Measurements from ENCODE around the gene SLCO4C1.
"Not testable (repeated sequence)": the region's sequence is repeated elsewhere in the genome, so short reads cannot be mapped to it uniquely, and the experiment has no call there.

SLCO4C1 gene, protein sequence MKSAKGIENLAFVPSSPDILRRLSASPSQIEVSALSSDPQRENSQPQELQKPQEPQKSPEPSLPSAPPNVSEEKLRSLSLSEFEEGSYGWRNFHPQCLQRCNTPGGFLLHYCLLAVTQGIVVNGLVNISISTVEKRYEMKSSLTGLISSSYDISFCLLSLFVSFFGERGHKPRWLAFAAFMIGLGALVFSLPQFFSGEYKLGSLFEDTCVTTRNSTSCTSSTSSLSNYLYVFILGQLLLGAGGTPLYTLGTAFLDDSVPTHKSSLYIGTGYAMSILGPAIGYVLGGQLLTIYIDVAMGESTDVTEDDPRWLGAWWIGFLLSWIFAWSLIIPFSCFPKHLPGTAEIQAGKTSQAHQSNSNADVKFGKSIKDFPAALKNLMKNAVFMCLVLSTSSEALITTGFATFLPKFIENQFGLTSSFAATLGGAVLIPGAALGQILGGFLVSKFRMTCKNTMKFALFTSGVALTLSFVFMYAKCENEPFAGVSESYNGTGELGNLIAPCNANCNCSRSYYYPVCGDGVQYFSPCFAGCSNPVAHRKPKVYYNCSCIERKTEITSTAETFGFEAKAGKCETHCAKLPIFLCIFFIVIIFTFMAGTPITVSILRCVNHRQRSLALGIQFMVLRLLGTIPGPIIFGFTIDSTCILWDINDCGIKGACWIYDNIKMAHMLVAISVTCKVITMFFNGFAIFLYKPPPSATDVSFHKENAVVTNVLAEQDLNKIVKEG

DNA sequence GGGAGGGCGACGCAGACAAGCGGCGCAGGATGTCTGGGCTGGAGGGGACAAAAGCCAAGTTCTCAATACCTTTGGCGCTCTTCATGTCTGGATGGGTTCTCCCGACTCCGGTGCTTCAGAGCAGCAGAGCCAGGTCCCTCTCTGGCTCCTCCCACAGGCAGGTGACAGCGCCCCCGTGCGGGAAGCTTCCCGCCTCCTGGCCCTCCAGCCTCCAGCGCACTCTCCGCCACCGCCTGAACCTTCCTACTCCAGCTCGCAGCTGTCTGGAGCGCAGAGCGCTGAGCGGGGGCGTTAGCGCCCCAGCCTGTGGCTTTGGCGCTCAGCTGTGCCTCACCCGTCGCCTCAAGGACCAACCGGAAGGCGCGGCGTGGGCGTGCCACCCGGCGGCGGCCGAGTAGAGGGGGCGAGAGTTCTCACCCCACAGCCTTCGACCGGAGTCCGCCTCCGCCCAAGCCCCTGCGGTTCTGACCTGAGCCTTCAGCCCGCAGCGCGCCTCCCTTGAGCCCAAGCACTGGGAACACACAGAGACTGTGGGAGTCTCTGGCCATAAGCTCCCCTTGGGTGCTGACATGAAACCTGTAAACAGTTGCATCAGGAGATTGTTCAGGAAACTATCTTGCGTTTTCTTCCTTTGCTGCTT is at the start of gene SLCO4C1:
Gene SLCO4C1, minus strand, starts transcription at position 107 of the 640 bp plus-strand sequence. Its CDS starts 22 bp downstream, at position 85.
- peak; percentile 17 to 74 for DNase-seq

DNA sequence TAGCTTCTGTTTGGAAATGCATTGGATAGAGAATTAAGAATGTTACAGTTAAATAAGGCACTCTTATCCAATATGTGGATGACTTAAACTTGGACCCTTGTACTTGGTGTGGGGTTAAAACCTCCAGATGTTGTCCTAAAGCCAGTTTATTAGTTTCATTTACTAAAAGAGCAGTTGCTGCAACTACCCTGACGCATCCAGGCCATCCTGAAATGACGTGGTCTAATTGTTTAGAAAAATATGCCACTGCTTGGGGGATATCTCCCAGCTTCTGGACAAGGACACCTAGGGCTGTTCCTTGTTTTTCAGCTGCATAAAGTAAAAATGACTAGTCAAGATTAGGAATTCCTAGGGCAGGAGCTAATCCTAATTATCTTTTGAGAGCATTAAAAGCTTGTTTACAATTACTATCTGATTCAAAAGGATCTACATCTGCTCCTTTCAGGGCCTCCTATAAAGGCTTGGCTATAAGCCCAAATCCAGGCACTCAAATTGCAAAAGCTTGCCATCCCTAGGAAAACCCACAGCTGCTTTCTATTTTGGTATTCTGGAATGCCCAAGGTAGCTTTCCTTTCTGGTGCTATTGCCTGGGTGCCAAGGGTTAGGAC is 45.7 kb upstream of the SLCO4C1 start:
- DNase-seq, result peak; percentile 69 to 90

DNA sequence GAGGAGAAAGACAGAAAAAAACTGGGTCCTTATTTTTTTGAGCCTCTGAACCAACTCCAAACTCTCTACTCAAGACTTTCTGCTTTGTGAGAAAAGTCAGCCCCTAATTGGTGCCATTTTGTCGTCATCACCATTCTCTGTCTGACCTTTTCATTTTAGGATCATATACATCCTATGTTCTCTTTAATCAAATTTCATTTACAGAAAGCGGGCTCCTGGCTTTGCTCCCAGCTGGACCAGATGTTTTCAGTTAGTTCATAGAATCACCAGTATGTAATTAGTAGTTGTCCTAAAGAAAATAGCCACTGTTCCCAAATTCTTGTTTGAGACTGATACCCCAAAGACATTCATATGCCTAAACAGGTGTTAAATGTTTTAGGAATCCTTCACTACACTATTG is 28.6 kb upstream of the SLCO4C1 start:
- DNase-seq, result no peak

DNA sequence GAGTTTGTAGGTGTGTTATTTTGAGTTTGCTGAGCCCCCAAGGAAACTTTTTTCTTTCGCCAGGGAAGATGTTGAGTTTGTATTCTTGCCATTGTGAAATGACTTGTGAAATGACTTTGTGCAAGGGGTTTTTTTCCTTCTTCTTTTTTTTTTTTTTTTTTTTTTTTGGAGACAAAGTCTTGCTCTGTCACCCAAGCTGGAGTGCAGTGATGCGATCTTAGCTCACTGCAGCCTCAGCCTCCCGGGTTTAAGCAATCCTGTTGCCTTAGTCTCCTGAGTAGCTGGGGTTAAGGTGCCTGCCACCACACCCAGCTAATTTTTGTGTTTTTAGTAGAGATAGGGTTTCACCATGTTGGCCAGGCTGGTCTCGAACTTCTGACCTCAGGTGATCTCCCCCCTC is 22.7 kb upstream of the SLCO4C1 start:
- not testable (repeated sequence) for DNase-seq

DNA sequence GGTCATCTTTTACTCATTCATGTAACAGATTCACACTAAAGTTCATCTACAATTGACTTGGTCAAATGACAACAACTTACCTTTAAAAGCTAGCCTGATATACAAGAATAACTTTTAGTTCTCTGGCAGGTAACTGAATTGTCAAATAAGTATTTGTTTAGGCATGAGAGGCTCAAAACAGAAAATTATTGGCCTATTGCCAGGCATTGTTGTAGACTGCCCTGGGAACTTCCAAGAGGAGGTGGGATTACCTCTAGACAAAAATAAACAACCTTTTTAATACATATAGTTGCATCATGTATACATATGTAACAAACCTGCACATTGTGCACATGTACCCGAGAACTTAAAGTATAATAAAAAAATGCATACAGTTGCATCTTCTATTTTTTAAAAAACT is 18.2 kb upstream of the SLCO4C1 start:
- no peak for DNase-seq

DNA sequence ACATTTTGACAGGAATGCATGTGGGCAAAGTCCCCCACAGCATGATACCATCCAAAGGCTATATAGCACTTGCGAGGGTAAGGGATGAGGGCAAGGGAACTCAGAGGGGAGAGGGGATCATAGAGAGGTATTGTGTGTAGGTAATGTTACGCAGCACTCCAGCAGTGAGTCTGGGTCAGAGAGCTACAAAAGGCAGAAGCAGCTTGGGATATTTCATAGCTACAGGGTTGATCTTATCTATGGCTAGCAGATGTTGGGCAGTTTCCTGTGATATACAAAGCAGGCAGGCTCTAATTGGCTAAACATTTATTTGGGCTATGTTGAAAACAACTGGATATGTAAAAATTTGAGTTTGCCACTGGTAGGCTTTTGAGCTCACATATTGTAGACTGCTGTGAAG is 17.8 kb upstream of the SLCO4C1 start:
- no peak for DNase-seq

DNA sequence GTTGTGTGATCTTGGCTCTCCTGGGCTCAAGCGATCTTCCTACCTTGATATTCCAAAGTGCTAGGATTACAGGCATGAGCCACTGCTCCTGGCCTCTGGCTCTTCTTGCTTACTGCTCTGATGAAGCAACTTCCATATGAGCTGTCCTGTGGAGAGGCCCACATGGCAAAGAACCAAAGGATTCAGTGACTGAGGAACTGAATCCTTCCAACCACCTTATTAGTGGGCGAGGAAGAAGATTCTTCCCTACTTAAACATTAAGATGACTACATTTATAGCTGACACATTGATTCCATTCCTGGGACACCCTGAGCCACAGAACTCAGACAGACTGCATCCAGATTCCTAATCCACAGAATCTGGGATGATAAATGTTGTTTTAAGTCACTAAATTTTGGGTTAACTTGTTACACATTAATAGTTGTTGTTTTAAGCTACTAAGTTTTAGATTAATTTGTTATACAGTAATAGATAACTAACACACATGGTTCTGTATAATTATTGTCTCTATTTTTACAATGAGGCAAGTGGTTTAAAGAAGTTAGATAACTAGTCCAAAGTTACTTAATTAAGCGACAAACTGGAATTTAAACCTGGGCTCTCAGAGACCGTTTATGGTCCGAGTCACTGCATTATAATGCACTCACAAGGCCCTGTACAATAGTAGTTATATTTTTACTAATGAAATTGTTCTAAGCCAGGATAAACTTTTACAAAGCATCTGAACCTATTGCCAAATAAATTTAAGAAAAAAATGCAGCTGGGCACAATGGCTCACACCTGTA is 16.7 kb upstream of the SLCO4C1 start:
- DNase-seq, result peak in 1 of 2 experiments; percentile 24

DNA sequence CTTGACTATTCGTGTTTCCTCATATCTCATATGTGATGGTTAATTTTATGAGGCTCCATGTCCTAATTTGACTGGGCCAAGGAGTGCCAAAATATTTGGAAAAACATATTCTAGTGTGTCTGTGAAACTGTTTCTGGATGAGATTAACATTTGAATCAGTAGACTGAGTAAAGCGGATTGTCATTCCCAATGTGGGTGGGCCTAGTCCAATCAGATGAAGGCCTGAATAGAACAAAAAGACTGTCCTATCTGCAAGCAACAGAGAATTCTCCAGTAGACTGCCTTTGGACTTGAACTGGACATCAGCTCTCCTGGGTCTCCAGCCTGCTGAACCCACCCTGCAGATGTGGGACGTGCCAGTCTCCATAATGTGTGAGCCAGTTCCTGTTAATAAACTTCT is 13.5 kb upstream of the SLCO4C1 start:
- no peak for DNase-seq

DNA sequence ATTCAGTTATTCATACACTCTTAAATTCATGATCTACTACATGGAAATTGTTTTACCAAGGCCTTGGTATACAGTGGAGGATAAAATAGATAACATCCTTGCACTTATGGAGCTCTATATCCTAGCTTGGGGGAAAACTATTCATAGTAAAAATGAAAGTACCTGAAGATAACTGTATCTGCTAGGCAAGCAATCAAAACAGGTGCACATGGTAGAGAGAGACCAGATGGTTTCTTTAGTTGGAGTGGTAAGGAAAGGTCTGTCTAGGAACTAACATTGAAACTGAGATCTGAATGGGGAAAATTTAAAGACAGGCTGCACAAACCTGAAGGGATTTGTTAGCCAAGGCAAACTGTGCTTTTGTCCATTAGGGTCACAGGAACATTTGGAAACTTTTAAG is 11.1 kb upstream of the SLCO4C1 start:
- peak in 1 of 2 experiments; percentile 44 for DNase-seq

DNA sequence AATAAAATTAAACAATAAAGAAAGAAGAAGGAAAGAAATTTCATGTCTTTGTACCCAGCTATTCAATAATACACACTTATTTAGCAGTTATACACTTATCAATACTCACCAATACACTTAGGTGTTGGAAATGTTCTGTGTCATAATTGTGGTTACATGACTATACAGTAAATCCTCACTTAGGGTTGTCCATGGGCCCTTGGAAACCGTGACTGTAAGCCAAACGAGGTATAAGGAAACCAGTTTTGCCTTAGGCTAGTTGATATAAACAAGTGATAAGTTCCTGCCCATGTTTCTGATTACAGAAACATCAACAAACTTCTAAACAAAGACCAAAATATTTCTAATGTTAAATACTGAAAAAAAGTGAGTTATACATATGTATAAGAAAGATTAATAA is 10.0 kb upstream of the SLCO4C1 start:
- no peak for DNase-seq

DNA sequence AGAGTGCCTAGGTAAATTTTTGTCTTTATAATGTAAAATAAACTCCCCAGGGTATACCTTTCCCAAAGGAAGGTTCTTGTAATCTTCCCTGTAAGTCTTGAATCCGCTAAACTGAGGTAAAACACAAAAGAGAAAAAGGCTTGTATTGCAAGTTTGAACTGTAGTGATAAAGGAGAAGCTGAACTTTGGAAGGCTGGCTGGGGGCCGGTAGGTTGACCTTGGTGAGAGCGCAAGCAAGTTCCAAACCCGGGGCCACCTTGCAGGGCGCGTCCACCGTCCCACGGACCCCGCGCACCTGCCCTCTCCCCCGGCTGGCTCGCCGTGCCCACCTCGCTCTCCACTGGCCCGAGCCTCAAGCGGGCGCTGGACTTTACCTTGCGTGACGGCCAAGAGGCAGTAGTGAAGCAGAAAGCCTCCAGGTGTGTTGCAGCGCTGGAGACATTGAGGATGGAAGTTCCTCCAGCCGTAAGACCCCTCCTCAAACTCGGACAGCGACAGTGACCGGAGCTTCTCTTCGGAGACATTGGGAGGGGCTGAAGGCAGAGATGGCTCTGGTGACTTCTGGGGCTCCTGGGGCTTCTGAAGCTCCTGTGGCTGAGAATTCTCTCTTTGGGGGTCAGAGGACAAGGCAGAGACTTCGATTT is 428 bp downstream of the SLCO4C1 start:
- DNase-seq, result no peak

DNA sequence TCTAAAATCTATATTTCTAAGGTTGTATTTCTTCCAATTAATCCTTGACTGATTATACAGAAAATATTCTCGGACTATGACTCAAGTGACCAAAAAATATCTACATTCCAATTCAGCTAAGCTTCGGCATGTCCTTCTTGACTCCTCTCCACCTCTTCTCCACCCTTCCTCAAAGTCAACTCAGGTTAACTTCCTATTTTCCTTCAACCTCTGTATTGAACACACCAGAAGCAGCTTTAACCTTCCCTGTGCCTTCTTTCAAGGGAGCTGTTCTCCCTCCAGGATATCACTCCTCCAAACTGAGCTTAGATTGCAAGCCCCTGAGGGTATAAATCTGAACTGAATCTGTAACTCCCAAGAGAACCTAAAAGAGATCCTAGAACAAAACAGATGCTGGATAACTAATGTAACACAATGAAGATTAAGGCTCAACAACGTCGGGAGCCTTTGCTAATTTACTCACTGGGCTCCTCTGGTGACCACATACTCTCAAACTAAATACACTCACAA is 1.1 kb downstream of the SLCO4C1 start:
- DNase-seq, result no peak

DNA sequence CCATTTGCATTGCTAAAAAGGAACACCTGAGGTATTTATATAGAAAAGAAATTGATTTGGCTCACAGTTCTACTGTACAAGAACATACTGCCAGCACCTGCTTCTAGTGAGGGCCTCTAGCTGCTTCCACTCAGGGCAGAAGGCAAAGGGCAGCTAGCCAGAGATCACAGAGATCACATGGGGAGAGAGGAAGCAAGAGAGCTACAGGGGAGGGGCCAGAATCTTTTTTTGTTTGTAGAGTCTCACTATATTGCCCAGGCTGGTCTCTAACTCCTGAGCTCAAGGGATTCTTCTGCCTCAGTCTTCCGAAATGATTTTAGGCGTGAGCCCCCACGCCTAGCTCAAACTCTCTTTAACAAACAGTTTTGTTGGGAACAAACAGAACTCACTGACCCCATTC is 6.1 kb downstream of the SLCO4C1 start:
- no peak for DNase-seq

DNA sequence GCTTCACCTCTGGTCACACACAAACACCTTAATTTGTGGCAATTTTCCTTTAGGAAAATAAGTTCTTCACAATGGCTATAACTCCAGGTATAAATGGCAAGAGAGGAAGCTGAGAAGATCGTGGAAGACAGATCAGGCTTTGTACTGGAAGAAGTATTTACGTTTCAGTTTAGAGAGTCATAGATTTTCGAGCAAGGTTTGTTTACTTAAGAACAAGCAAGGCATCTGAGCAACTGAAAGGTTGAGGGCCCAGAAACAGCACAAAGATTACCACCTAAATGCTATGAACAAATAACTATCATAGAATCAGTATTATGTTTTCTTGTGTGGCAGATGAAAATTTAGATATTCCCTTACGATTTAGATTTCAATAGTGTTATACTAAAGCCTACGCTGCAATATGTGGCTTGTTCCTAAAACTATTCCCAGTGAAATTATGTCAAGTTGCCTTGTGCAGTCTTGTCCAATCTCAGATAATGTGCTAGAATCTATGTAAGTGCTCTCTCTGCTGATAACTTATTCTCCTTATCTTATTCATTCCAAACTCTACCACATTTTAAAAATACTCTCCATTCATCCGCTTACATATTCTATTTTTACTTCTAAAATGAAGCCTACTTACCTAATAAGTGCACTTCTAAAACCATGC is 6.7 kb downstream of the SLCO4C1 start:
- DNase-seq, result no peak

DNA sequence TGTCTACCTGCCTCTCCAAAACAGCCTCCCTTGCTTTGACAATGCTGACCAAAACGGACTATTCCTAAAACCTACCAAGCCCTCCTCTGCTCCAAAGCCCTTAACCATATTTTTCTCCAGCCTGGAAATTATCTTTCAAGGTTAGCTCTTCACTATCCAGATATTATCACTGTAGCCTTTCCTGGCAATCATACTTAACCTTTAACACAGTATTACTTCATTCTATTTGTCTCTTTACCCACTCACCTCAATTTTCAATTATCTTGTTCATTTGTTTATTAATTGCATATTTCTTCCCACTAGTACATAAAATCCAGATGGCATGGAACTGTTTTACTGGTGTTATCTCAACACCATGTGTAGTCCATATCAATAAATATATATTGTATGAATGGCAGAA is 7.5 kb downstream of the SLCO4C1 start:
- no peak for DNase-seq

DNA sequence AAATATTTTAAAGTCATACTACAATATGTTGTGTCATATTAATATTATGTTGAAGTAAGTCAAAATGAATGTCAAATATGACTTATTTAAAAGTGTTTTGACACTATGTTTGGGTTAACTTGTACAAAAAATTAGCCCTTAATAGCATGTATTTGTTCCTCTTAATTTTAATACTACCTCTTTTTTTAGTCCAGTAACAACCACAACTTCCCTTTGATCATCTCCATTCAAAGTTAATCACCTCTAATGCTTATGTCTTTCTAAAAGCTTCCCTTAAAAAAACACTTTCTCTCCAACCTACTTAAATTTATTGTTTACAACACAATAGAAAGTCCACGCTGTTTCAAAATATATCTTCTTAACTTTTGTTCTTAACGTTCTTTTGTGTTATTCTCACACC is 9.6 kb downstream of the SLCO4C1 start:
- no peak for DNase-seq

DNA sequence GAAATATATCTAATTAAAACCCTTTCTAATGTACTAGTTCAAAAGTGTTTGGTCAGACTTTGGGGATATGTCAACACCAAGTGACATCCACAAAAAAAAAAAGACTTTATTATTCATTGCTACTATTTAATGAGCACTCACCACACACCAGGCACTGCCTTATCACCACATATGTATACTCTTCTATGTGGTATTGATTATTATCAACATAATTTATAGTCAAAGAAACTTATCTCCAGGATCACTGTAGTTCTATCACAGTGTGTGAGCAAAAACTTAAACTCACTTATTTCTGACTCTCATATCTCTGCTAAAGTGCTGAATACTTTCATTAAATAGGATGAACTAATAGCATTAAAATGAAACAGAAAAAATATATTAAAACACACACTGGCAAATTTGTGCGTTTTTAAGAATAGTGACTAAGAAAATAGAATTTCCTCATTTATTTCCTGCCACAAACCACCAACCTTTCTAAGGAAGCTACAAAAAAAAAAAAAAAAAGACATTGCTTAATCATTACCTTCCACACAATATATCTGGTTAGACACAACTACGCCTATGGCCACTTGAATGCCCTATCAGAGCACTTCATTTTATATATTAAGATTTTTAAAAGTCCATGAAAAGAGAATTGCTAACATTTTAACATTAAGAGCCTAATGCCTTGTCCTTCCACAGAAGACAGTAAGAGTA is 12.8 kb downstream of the SLCO4C1 start:
- DNase-seq, result no peak

DNA sequence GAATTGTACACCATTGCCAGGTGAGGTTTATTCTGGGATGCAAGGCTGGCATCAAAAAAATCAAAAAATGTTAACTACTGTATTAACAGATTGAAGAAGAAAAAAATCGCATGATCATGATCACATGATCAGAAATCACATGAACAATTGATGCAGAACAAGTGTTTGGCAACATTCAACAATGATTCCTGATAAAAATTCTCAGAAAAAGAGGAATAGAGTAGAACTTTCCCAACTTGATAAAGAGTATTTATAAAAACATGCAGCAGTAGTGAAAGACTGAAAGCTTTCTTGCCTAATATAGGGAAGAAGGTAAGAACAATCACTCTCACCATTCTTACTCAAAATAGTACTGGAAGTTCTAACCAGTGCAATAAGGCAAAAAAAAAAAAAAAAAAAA is 16.4 kb downstream of the SLCO4C1 start:
- no peak for DNase-seq

DNA sequence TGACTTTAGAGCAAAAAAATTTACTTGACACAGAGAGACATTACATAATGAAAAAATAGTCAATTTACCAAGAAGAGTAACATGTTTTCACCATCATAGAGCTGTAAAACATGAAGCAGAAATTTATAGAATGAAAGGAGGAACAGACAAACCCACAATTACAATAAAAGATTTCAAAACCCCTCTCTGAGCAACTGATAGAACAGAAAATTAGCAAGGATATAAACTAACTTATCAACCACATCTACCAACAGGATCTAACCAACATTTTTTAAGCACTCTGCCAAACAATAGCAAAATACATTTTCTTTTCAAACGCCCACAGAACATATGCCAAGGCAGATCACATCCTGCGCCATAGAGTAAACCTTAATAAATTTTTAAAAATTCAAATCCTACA is 17.9 kb downstream of the SLCO4C1 start:
- no peak for DNase-seq

DNA sequence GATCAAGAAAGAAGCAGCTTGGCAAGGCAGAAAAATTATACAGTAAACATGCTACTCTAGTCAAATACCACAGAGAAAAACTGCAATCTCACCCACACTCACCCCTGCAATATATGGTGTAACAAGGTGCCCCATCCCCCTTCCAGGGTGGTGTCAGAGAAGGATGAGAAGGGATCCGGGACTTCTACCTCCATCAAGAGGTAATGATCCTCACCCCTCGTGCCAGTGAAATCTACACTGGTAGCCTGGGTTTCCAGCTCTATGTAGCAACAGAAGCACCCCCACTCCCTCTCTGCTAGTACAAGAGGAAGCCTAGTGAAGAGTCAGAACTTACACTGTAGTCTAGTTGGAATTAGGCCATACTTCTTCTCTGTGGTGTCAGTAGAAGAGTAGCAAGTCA is 18.9 kb downstream of the SLCO4C1 start:
- no peak for DNase-seq

DNA sequence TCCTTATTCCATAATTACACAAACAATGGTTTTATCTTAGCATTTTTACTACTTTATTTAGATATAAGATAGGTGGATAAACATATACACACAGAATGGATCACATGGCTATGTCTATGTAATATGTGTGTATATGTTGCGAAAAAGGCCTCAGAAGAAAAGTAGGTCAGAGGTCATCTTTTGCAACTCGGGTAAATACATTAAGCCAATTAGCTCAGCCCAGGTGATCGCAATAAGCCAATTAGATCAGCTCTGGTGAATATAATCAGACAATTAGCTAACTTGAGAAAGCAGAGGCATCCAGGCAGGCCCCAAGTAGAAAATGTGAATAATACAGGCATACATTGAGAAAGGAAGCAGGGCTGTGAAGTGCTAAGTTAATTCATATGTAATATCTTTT is 24.3 kb downstream of the SLCO4C1 start:
- no peak for DNase-seq
